ENCODE measurements around the gene CDK6.

The CDK6 gene

DNA sequence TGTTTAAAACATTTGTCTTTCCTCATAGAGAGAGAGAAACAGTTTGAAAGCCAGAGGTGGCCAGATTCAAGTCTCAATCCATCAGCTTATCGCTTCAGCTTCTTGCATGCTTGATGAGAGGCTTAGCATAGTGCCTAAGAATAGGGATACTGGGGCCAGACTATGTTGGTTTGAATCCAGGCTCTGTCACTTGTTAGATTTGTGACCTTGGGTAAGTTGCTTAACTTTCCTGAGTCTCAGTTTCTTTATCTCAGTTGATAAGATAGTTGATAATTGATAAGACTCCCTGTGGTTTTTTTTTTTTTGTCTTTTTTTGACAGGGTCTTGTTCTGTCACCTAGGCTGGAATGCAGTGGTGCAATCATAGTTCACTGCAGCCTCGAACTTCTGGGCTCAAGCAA is 12.1 kb upstream of the CDK6 start:
- in situ Hi-C loops (cut with HindIII; ENCODE audit: low sequenced_read_pairs): loop anchor here (25.0 kb wide), 1 partner anchor 236 kb away; no protein-coding TSS in a partner anchor

DNA sequence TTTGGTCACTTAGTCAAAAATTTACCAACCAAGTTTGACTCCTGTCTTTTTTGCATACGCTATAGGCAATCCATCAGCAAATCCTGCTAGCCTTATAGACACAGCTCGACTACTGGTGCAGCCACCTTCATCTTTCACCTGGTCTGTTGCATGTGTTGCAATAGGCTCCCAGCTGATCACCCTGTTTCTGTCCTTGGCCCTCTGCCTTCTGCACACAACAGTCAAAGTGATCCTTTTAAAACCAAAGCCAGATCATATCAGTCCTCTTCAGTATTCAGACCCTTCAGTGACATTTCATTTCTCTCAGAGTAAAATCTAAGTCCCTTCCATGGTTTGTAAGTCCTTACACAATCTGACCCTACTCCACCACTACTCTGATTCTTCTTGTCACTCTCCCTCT is 10.9 kb upstream of the CDK6 start:
- in situ Hi-C loops (cut with HindIII; ENCODE audit: low sequenced_read_pairs): loop anchor here (25.0 kb wide), 1 partner anchor 235 kb away; no protein-coding TSS in a partner anchor

DNA sequence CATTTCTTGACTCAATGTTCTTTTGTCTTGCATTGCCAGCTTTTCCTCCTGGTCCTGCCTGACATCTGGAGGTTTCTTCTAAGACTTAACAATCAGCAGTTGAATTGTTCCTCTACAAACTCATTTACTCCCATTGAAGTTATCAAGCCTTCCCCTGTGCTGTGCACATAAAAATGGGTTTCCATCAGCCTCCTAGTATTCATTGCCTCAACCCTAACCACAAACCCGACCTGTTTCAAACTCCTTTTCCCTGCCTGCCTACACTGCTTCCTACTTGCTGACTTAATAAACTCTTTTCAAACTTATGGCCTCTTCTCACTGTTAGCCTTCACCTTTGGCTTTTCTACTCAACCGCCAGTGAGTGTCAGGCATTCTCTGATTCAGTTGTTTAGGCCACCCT is 9.4 kb upstream of the CDK6 start:
- in situ Hi-C loops (cut with HindIII; ENCODE audit: low sequenced_read_pairs): loop anchor here (25.0 kb wide), 1 partner anchor 233 kb away; no protein-coding TSS in a partner anchor

DNA sequence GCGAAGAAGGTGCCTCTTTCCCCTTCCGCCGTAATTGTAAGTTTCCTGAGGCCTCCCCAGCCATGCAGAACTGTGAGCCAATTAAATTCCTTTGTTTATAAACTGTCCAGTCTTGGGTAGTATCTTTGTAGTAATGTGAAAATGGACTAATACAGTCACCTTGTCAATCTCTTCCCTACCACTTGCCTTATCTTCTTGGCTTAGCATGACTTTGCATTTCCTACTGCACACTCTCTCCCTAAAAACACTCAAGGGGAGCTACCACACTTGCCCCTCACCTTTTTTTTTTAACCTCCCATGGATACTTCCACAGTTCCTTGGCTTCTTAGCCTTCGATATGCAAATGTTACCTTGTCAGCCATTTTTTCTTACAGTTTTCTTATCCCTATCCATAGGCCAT is 7.4 kb upstream of the CDK6 start:
- in situ Hi-C loops (cut with HindIII; ENCODE audit: low sequenced_read_pairs): loop anchor here (25.0 kb wide), 1 partner anchor 231 kb away; no protein-coding TSS in a partner anchor

DNA sequence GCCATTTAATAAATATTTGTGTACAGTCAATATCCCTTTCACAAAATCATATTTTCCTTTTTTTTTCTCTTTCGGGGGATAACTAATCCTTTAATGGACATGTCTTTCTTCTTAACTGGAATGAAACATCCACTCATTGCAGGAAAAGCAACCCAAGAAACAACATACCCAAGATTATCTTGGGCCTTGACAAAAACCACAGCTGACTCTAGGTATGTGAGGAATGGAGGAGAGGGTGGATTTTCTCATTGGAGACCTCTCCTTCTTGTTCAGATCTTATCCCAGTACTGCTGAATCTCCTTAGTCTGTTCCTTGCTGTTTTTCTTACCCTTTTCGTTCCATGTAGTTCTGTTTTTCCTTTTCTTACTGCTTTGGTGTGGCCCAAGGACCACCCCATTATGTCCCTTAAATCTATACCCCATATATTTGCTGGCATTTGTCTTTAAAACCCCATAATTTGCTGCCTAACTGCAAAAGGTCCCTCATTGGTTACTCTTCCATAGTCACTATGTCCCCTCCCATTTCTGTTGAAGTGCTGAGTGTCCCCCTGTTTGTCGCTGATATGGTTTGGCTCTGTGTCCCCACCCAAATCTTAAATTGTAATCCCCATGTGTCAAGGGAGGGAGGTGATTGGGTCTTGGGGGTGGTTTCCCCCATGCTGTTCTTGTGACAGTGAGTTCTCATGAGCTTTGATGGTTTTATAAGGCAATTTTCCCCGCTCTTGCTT is 6.8 kb upstream of the CDK6 start:
- in situ Hi-C loops (cut with HindIII; ENCODE audit: low sequenced_read_pairs): loop anchor here (25.0 kb wide), 1 partner anchor 231 kb away; no protein-coding TSS in a partner anchor

DNA sequence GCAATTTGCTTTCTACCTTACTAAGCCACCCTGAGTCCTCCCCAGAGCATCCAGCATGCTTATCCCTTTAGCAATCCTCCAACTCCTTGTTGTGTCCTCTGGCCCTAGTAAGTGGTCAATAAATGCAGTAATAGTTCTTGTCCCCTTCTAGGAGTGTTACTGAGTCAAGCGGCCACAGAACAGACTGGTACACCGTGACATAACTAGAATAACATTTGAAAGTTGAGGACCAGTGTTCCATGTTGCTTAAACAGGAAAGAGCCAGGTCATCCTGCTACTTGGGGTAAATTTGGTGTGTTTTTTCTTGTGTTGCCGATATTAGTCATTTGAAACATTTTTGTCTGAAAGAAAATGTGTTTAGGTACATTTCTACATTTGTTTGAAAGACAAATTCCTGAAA is 4.8 kb upstream of the CDK6 start:
- in situ Hi-C loops (cut with HindIII; ENCODE audit: low sequenced_read_pairs): loop anchor here (25.0 kb wide), 1 partner anchor 229 kb away; no protein-coding TSS in a partner anchor

DNA sequence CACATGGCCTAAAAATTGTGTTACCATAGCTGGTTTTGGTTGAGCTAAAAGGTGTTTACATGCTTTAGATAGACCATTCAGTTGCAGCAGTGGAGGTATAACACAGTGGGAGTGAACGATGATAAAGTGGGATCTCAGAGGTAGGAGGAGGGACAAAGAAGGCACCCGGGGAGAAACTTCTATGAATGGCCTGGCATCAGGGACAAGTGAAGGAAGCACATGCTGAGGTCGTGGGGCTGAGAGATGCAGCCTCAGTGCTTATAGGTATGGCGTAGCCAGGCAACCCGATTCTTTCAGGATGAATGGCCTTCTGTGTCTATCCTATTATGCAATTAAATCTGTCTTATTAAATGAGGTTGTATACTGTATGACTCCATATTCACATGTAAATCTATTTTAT is 3.9 kb upstream of the CDK6 start:
- in situ Hi-C loops (cut with HindIII; ENCODE audit: low sequenced_read_pairs): loop anchor here (25.0 kb wide), 1 partner anchor 228 kb away; no protein-coding TSS in a partner anchor

DNA sequence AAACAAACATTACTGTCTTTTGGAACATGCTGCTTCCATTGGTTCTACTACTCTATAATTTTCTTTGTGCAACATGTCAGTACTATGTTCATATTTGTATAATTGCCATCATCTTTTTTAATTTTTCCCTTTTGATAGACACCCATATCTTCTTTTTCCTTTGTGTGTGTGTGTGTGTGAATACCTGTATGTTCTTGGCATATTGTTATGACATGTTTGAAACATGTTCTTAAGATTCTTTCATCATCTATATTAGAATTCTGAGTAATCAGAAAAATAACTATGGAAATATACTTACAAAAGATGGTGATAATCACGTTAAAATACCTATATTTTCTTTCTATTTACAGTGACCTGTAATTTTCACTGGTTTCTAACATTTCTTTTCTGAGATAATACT is 3.5 kb upstream of the CDK6 start:
- in situ Hi-C loops (cut with HindIII; ENCODE audit: low sequenced_read_pairs): loop anchor here (25.0 kb wide), 1 partner anchor 228 kb away; no protein-coding TSS in a partner anchor

DNA sequence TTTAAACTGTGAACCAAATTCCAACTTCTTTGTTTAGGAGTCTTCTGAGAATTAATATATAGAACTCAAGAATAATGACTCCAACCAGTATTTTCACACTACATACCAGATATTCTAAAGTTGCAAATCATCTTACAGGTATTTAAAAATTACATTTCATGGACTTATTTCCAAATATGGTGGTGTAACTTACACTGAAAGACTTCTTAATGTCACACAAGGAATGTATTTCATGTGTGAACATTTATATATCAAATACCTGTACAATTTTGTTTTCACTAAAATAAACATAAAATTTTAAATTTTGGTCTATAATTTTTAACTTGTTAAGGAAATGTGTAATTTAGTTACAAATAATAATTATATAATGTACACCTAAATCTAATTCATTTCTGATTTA is 2.6 kb upstream of the CDK6 start:
- in situ Hi-C loops (cut with HindIII; ENCODE audit: low sequenced_read_pairs): loop anchor here (25.0 kb wide), 1 partner anchor 227 kb away; no protein-coding TSS in a partner anchor

DNA sequence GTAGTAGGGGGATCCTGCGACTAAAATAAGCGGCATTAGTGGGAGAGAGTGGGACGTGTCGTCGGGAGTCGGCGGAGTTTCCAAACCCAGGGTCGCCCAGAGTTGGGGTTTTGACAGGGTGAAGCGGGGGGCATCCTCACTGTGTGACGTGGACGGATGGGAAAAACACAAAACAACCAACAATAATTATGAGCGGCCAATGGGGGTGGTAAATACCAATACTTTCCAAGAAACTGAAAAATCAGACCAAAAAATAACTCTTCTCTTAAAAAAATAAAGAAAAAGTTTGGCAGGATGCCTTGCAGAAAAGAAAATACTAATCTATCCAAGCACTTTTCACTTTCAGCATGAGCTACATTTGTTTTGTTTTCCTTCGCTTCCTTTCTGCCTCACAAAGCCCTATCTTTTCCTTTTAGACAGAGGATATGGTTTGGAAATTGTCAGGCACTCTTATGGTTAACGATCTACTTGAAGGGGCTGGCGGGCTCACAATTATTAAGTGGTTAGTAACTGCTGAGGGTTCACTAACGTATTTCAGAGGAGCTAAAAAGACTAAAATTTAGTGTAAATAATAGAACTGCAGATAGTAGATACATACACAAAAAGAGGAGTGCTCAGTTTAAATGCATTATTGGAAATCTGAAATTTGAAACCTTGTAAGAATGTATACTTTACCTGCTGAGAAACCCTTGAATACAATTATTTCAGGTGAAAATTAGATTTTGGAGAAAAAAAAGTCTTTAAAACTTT is 802 bp upstream of the CDK6 start:
- in situ Hi-C loops (cut with HindIII; ENCODE audit: low sequenced_read_pairs): loop anchor here (25.0 kb wide), 1 partner anchor 225 kb away; no protein-coding TSS in a partner anchor

DNA sequence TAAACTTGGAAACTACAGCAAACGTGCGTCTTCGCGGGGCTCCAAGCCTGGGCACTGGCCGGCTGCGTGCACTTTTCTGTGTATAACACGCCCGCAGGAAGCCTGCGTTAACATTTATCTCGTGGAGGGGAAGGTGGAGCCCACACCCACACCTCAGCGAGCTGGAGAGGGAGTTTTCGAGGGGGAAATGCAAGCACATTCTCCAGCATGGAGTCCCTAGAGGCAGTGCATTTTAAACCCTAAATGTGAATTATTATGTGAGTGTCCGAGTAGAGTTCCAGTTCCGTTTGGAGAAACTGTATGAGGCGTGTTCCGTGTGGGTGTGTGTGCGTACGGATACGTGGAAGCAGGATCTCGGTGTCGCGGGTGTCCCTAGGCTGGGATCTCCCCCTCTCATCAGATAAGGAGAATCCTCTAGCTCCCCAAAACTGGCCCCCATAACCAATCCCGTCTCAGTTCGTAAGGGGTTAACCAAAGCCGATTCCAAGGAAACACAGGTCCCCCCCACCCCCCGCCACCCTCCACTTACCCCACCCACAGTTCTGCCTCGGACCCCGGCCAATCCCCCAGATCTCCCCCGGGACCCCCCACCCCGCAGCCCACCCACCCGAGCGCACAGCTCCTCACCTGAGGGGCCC is 403 bp downstream of the CDK6 start:
- in situ Hi-C loops (cut with HindIII; ENCODE audit: low sequenced_read_pairs): loop anchor here (25.0 kb wide), 1 partner anchor 224 kb away; no protein-coding TSS in a partner anchor

DNA sequence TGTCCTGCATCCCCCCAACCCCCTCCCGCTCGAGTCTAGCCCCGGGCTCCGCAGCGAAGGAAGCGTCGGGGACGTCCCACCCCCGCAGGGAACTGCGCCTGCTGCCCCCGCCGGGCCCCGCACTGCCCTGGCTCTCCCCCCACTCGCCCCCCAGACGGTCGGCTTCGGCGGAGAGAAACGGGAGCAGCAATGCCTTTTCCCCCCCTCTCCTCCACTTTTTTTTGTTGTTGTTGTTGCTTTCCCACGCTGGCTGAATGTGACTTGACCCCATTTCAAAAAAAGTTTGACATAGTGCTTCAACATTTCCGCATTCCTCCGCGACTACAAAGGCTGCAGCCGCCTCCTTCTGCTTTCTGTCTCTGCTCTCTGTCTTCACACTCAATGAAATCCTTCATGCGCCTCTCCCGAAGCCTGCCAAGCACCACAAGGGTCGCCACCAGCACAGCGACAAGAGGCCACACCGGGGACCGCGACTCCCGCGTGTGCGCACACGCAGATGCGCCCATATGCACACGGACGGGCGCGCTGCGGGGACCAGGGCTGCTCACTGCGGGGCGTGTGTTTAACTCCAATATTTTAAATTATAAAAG is 1.0 kb downstream of the CDK6 start:
- in situ Hi-C loops (cut with HindIII; ENCODE audit: low sequenced_read_pairs): loop anchor here (25.0 kb wide), 1 partner anchor 223 kb away; no protein-coding TSS in a partner anchor

DNA sequence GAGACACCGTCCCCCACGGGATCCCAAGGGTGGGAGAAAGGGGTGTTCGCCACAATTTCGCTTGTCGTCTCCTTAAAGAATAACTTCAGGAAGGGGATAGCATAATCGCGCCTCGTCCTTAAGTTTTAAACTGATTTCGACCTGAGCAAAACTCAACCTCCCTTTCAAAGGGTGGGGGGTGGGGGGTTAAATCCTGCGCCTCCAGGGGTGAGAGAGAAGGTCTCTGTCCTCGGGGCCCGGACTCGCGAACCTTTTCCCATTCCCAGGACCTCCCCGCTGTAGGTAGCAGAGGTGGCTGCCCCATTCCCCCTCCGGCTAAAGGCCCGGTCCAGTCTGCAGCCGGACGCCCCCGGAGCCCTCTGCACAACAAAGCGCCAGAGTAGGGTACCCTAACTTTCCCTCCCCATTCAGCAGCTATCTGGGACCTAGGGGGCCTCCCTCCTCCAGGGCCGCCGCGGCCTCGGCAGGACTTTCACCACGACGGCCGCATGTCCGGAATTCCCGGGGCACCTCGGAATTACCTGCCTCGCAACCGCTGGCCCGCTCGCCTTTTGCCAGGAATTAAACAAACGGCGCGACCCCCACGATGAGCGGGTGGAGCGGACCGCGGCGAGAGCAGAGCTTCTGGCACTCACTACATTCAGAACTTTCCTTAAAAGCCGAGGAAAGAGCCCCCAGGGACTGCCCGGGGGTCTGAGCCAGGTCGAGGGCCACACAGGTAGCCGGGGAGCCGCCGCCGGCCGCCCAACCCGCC is 1.7 kb downstream of the CDK6 start:
- in situ Hi-C loops (cut with HindIII; ENCODE audit: low sequenced_read_pairs): loop anchor here (25.0 kb wide), 1 partner anchor 222 kb away; no protein-coding TSS in a partner anchor

DNA sequence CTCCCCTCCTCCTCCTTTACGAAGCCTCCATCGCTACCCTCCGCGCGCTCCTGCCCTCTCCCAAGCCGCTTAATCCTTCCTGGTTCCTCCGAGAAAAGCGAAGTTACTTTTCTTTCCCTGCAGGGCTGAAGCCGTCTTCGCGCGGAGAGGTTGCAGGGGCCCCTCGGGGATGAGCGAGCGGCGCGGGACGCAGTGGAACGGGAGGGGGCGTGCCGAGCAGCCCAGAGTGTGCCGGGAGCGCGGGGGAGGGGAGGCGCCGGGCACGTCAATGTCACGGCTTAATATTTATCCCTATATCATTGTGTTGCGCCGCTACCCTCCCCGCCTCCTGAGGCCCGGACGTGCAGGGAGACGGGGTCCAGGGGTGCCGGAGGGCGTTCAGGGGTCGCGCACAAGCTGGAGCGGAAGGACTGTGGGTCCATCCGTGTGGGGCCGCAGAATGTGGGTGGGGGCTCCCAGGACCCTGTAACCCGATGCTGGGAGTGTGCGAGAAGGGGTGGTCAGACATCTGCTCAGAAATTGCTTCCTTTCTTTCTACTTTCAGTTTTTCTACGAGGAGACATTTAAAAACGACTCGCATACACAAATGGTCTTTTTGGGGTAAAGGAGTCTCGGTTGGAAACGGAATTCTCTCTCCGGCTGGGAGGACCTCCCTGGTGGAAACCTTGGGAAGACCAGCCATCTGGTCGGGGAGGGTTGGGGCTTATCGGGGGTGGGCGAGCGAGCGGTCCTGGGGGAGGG is 2.4 kb downstream of the CDK6 start:
- in situ Hi-C loops (cut with HindIII; ENCODE audit: low sequenced_read_pairs): loop anchor here (25.0 kb wide), 1 partner anchor 222 kb away; no protein-coding TSS in a partner anchor

DNA sequence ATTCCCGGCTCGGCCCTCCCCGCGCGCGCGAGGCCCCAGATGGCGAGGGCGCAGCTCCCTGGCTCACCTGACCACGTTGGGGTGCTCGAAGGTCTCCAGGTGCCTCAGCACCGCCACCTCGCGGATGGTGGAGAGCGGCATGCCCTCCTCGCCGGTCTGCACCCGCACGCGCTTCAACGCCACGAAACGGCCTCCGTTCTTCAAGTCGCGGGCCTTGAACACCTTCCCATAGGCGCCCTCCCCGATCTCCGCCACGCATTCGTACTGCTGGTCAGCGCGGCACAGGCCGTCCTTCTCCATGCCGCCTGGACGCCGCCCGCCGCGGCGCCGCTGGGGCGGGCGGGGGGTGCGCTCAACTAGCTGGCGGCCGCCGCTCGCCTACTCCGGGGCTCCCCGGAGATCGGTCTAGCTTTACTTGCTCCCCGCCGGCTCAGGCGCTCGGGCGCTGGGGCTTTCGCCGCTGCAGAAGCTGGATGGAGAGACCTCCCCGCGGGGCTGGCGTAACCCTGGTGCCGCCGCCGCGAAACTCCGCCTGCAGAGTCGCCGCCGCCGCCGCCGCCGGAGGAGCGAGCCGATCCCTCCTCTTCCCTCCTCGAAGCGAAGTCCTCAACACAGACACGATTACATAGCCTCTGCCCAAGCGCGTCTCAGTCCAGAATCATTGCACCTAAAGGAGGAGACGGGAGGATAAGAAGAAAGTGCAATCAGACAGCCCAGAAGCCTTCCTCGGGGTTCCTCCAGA is 3.2 kb downstream of the CDK6 start:
- in situ Hi-C loops (cut with HindIII; ENCODE audit: low sequenced_read_pairs): loop anchor here (25.0 kb wide), 1 partner anchor 221 kb away; no protein-coding TSS in a partner anchor

DNA sequence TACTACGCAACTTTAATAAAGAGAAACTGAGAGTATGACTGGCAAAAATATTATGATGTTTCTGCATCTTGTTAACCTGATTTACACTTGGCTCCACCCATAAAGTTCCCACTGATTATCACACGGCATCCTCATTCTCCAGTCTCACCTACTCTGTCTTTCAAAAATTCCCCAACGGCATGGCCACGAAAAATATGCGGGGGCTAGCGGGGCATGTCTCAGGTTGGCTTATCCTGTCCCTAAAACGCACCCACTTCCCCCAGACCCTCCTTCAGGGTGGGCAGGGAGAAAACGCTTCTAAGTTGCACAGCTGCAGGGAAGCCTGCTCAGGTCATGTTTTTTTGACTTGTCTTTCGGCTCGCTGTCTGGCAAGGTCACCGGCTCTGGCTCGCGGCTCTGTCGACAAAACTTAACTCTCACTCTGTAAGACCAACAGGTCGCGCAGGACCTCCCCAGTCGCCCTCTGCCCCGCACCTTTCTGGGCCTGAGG is 3.8 kb downstream of the CDK6 start:
- in situ Hi-C loops (cut with HindIII; ENCODE audit: low sequenced_read_pairs): loop anchor here (25.0 kb wide), 1 partner anchor 220 kb away; no protein-coding TSS in a partner anchor

DNA sequence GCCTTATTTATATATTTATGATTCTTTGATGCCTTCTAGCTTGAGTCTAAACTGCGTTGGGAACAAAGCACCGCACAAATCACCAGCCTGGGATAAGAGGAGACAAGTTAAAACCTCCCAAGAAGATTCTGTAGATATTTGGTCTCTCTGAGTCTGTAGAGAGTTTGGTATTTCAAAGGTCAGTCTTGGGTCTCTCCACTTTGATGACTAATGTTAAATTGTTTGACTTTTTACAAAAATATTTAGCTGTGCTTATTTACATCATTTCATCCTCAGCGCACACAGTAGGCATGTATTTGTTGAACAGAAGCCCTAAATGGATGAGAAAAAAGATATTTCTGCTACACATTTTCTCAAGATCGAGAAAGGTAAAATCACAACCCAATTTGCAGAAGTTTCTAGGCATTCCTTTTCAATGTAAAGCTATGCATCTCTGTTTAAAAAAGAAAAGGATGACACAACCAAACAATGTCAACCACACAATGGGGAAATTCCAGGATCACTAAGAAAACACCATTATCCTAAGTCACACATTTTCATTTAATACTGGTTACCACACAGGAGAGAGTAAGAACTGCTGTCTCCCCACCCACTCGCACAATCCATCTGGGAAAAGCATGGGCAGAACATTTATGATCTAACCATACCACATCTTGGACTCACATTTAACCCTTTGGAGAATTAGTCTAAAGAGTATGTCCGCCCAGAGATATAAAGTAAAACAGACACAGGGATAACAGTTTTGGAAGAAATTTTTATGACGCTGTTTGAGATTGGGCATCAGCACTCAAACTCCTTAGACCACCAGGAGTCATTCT is 4.4 kb downstream of the CDK6 start:
- in situ Hi-C loops (cut with HindIII; ENCODE audit: low sequenced_read_pairs): loop anchor here (25.0 kb wide), 1 partner anchor 220 kb away; no protein-coding TSS in a partner anchor
